ENCODE results near the gene RAD17.
"Not testable (repeated sequence)": the region's sequence is repeated elsewhere in the genome, so short reads cannot be mapped to it uniquely, and the experiment has no call there.

RAD17 gene

DNA sequence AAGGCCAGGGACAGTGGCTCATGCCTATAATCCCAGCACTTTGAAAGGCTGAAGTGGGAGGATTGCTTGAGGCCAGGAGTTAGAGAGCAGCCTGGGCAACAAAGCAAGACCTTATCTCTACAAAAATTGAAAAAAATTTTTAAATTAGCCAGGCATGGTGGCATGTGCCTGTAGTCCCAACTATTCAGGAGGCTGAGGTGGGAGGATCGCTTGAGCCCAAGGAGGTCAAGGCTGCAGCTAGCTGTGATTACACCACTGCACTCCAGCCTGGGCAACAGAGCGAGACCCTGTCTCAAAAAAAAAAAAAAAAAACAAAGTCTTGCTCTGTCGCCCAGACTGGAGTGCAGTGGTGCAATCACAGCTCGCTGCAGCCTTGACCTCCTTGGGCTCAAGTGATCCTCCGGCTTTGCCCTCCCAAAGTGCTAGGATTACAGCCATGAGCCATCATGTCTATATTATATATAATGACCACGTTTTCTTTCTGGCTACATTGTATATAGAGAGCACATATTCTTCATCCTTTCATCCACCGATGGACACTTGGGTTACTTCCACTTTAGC is 85.9 kb downstream of the RAD17 start:
- DNase-seq = not testable (repeated sequence)

DNA sequence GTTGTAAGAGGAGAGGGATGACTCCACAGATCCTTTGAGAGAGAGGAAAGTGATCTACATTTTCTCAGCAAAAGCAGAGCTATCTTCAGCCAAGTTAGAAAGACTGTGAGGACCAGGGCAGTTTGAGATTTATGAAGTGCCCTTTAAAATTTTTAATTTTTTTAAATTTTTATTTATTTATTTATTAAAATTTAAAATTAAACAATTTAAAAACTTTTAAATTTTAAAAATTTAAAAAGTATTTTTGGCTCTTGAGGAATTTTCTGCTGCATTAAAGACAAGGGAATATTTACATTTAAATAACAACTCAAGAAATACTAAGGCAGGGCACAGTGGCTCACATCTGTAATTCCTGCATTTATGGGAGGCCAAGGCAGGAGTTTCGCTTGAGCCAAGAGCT is 92.6 kb downstream of the RAD17 start:
- no peak for DNase-seq

Measured in amygdala (tissue), 56 donors.